GM12878 (cell line): ENCODE results near the gene GAMT. TPM values are rescaled to one million over a fixed set of nuclear protein-coding genes. Genes with fewer than 3 reads are reported as not detected.

Source experiments
- ATAC-seq: fragments of 200-7000 bp; cut with Tn5 transposase; 3 replicates; pipeline ENCODE4 v1.9.1; 2020; ENCODE audit warnings: mild to moderate bottlenecking, moderate library complexity
- BruUV-seq: library from RNA; stranded (reverse); fragments of 400-500 nt; replicated peaks from 2 replicates; lab custom pipeline; 2021; lab: Mats Ljungman, UMichigan
- CTCF ChIA-PET: fragments of 300-600 bp; sonication (Branson Sonifier 250); formaldehyde crosslinking; extraction: SDS; loops from one replicate; lab custom pipeline; 2021; ENCODE audit warnings: inconsistent platforms; lab: Yijun Ruan, JAX
- POLR2A ChIA-PET: fragments of 350-600 bp; formaldehyde crosslinking; extraction: SDS; loops from one replicate; lab custom pipeline; 2021; ENCODE audit warnings: inconsistent platforms; lab: Charles Lee
- RAD21 ChIA-PET: fragments of 300-600 bp; sonication (Branson Sonifier 250); formaldehyde crosslinking; loops from one replicate; lab custom pipeline; 2023; ENCODE audit warnings: antibody characterized with exemption; ENCODE audit not compliant: unreplicated experiment; lab: Charles Lee
- SMC1A ChIA-PET: fragments of 300-600 bp; sonication (Branson Sonifier 250); formaldehyde crosslinking; loops from one replicate; lab custom pipeline; 2023; ENCODE audit not compliant: unreplicated experiment, uncharacterized antibody; lab: Charles Lee
- DNase-seq: peaks from one replicate; pipeline ENCODE4 v3.0.0-alpha.2; 2011; ENCODE audit warnings: low read depth, low spot score
- FAIRE-seq: peaks from 3 replicates; lab custom pipeline; 2011; peaks lifted over from hg19 to GRCh38; lab: Jason Lieb, UNC
- H2AFZ ChIP-seq: 2 replicates; pipeline ENCODE4 v1.6.0; 2011; ENCODE audit warnings: low read depth, low read length, control low read depth; ENCODE audit not compliant: control insufficient read depth
- H3K27ac ChIP-seq: 2 replicates; pipeline ENCODE4 v1.5.1; 2011; ENCODE audit warnings: control low read depth; ENCODE audit not compliant: control insufficient read depth, insufficient read depth
- H3K27me3 ChIP-seq, 2 experiments: replicated peaks in 1 of 2; 2 replicates each; pipeline versions ENCODE4 v1.6.0 to v1.6.1; 2011; ENCODE audit warnings: low read length in 1 of 2; ENCODE audit not compliant: control insufficient read depth in 2 of 2, insufficient read depth in 2 of 2
- H3K36me3 ChIP-seq, 2 experiments: 2 replicates each; pipeline ENCODE4 v1.5.1; 2011; ENCODE audit warnings: low read length in 1 of 2; ENCODE audit not compliant: control insufficient read depth in 2 of 2, insufficient read depth in 2 of 2
- H3K4me1 ChIP-seq: 2 replicates; pipeline ENCODE4 v1.6.1; 2011; ENCODE audit warnings: mild to moderate bottlenecking, low read length, moderate library complexity, mixed read lengths; ENCODE audit not compliant: control insufficient read depth, insufficient read depth
- H3K4me2 ChIP-seq: 2 replicates; pipeline ENCODE4 v1.6.0; 2011; ENCODE audit warnings: control low read depth; ENCODE audit not compliant: control insufficient read depth, insufficient read depth
- H3K4me3 ChIP-seq: fragments of 200-600 bp; sonication (generic); 2 replicates; pipeline ENCODE4 v1.5.1; 2016
- H3K79me2 ChIP-seq: 2 replicates; pipeline ENCODE4 v1.6.0; 2011; ENCODE audit warnings: low read length; ENCODE audit not compliant: control insufficient read depth, insufficient read depth
- H3K9ac ChIP-seq: 2 replicates; pipeline ENCODE4 v1.8.0; 2011; ENCODE audit warnings: low read length, control low read depth, mixed read lengths; ENCODE audit not compliant: control insufficient read depth, insufficient read depth
- H3K9me3 ChIP-seq: replicated peaks from 3 replicates; pipeline ENCODE4 v1.5.1; 2011; ENCODE audit warnings: mild to moderate bottlenecking, low read length; ENCODE audit not compliant: control insufficient read depth, insufficient read depth
- H4K20me1 ChIP-seq: 2 replicates; pipeline ENCODE4 v1.6.0; 2011; ENCODE audit not compliant: control insufficient read depth, insufficient read depth
- BMI1 ChIP-seq: fragments of 450-650 bp; IDR thresholded peaks from 2 replicates; pipeline ENCODE4 v1.6.1; 2016; ENCODE audit warnings: mild to moderate bottlenecking, moderate library complexity, borderline replicate concordance
- CBFB ChIP-seq: IDR thresholded peaks from 2 replicates; pipeline ENCODE4 v1.6.1; 2016; ENCODE audit warnings: antibody characterized with exemption, low read depth
- CBX5 ChIP-seq: sonication (generic); IDR thresholded peaks from 2 replicates; pipeline ENCODE4 v1.6.1; 2016; ENCODE audit warnings: low read depth, moderate library complexity, mild to moderate bottlenecking, inconsistent platforms
- CHD4 ChIP-seq: fragments of 200-600 bp; sonication (generic); IDR thresholded peaks from 2 replicates; pipeline ENCODE4 v1.6.1; 2016; ENCODE audit warnings: mild to moderate bottlenecking
- HDAC6 ChIP-seq: fragments of 200-600 bp; sonication (generic); IDR thresholded peaks from one replicate; pipeline ENCODE4 v1.8.0; 2017; ENCODE audit warnings: antibody characterized with exemption; ENCODE audit not compliant: unreplicated experiment
- IRF4 ChIP-seq: IDR thresholded peaks from 2 replicates; pipeline ENCODE4 v1.6.1; 2011; ENCODE audit warnings: low read depth, low read length
- KLF5 ChIP-seq: fragments of 450-650 bp; IDR thresholded peaks from 2 replicates; pipeline ENCODE4 v1.6.1; 2014; ENCODE audit warnings: mild to moderate bottlenecking; ENCODE audit not compliant: partially characterized antibody
- NRF1 ChIP-seq: conservative IDR thresholded peaks from 2 replicates; pipeline ENCODE4 v1.6.1; 2011; ENCODE audit warnings: mild to moderate bottlenecking, low read depth, low read length, improper control_type of control experiment
- POLR2AphosphoS2 ChIP-seq: IDR thresholded peaks from 2 replicates; pipeline ENCODE4 v1.6.1; 2011; ENCODE audit warnings: low read depth, mild to moderate bottlenecking, low read length, improper control_type of control experiment, moderate library complexity
- SIN3A ChIP-seq: IDR thresholded peaks from 2 replicates; pipeline ENCODE4 v1.6.1; 2012; ENCODE audit warnings: low read depth, low read length, improper control_type of control experiment
- SMAD1 ChIP-seq: fragments of 450-650 bp; IDR thresholded peaks from 2 replicates; pipeline ENCODE4 v1.6.1; 2018; ENCODE audit warnings: mild to moderate bottlenecking, low read depth; ENCODE audit not compliant: partially characterized antibody
- SRF ChIP-seq, 2 experiments: IDR thresholded peaks; 2 replicates each; pipeline ENCODE4 v1.6.1; 2011; ENCODE audit warnings: low read depth in 2 of 2, low read length in 2 of 2, mild to moderate bottlenecking in 1 of 2, moderate library complexity in 1 of 2
- TAF1 ChIP-seq: IDR thresholded peaks from 2 replicates; pipeline ENCODE4 v1.6.1; 2011; ENCODE audit warnings: mild to moderate bottlenecking, low read depth, low read length, borderline replicate concordance
- TCF7 ChIP-seq: IDR thresholded peaks from 2 replicates; pipeline ENCODE4 v1.6.1; 2014; ENCODE audit warnings: antibody characterized with exemption, borderline replicate concordance
- YY1 ChIP-seq: IDR thresholded peaks from 2 replicates; pipeline ENCODE4 v1.6.1; 2011; ENCODE audit warnings: low read depth, mild to moderate bottlenecking, low read length
- ZSCAN29 ChIP-seq: fragments of 450-650 bp; IDR thresholded peaks from 2 replicates; pipeline ENCODE4 v1.6.1; 2017; ENCODE audit warnings: mild to moderate bottlenecking, moderate library complexity
- WGBS: methylation state at CpG from one replicate; pipeline ENCODE4 v1.1.6; 2016; ENCODE audit warnings: low lambda C conversion rate; ENCODE audit not compliant: insufficient replicate concordance, insufficient coverage; ENCODE audit errors: missing lambda C conversion rate; 5-methylcytosine and 5-hydroxymethylcytosine counted together
- in situ Hi-C: fragments of 300-500 bp; cut with MboI; formaldehyde crosslinking; loops from 9 replicates; pipeline ENCODE4 v1.14.3; 2018; ENCODE audit warnings: mixed read lengths
- intact Hi-C: fragments of 100-400 bp; cut with micrococcal nuclease; formaldehyde crosslinking; loops from one replicate; pipeline ENCODE4 v1.14.2; 2022; ENCODE audit not compliant: unreplicated experiment
- polyA plus RNA-seq, 11 experiments: library from polyadenylated mRNA; depleted of rRNA in 4 of 11; unstranded in 6 of 11; stranded (reverse) in 5 of 11; fragments of >200 nt; fragmentation: Nextera tagmentation in 4 of 11; fragmentation: Illumina TruSeq in 1 of 11; extraction: Ambion mirVana in 4 of 11; extraction: Trizol in 1 of 11; gene quantifications; 1 replicate in 1 of 11; 2 replicates in 10 of 11; pipeline versions ENCODE4 v1.2.1 to v1.2.3, GENCODE V29; 2011 to 2016; ENCODE audit warnings: inconsistent platforms in 2 of 11, missing spikeins in 2 of 11, low read depth in 1 of 11
- total RNA-seq, 4 experiments: library from RNA; depleted of rRNA in 3 of 4; stranded (reverse); fragments of >200 nt in 3 of 4; fragmentation: Illumina TruSeq in 1 of 4; extraction: Trizol in 1 of 4; gene quantifications; 2 replicates each; pipeline versions ENCODE4 v1.2.1 to v1.2.3, GENCODE V29; 2013 to 2021
- TF ChIP-seq, protein P1 (sequence below): IDR thresholded peaks from 2 replicates; pipeline ENCODE4 v1.6.1; 2012; ENCODE audit warnings: improper control_type of control experiment, low read depth, low read length; ENCODE audit not compliant: insufficient replicate concordance

The GAMT gene
- total and polyA plus RNA-seq, 10 of the 15 experiments (the other 5 are each of a cell fraction or from before 2014, with no cell fraction given): 1.6 to 131 (median 38.8) TPM

DNA sequence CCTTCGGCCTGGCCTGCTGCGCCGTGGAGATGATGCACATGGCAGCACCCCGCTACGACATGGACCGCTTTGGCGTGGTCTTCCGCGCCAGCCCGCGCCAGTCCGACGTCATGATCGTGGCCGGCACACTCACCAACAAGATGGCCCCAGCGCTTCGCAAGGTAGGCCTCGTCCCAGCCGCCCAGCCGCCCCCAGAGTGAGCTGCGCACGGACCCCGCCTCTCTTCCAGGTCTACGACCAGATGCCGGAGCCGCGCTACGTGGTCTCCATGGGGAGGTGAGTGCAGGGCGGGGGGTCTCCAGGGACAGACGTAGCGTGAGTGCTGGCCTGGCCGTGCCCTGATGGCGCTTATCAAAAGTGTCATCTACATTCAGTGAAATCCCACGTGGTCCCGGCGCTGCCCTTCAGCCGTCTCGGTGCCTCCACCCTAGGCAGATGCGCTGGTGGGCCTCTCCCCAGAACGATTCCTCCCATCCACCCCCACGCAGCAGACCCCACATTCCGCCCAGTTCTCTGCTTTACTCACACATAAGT is 10.4 kb downstream of the GAMT start:
- ChIA-PET RAD21 (no interaction called here), POLR2A (no interaction called here), SMC1A (no interaction called here), CTCF (no interaction called here)
- ATAC-seq: no peak
- in situ Hi-C loops: no loop called here
- intact Hi-C loops: no loop called here
- no TSS peak for BruUV-seq
- Histone ChIP-seq H3K27me3 (no peaks in the 10 kb centered on the region), H2AFZ (no peak overlapping the region), H3K36me3 (peaks cover 10% of the 10 kb centered on the region in 2 experiments)
- DNase-seq: no peak
- no peak for FAIRE-seq
- TF ChIP-seq, protein P1, sequence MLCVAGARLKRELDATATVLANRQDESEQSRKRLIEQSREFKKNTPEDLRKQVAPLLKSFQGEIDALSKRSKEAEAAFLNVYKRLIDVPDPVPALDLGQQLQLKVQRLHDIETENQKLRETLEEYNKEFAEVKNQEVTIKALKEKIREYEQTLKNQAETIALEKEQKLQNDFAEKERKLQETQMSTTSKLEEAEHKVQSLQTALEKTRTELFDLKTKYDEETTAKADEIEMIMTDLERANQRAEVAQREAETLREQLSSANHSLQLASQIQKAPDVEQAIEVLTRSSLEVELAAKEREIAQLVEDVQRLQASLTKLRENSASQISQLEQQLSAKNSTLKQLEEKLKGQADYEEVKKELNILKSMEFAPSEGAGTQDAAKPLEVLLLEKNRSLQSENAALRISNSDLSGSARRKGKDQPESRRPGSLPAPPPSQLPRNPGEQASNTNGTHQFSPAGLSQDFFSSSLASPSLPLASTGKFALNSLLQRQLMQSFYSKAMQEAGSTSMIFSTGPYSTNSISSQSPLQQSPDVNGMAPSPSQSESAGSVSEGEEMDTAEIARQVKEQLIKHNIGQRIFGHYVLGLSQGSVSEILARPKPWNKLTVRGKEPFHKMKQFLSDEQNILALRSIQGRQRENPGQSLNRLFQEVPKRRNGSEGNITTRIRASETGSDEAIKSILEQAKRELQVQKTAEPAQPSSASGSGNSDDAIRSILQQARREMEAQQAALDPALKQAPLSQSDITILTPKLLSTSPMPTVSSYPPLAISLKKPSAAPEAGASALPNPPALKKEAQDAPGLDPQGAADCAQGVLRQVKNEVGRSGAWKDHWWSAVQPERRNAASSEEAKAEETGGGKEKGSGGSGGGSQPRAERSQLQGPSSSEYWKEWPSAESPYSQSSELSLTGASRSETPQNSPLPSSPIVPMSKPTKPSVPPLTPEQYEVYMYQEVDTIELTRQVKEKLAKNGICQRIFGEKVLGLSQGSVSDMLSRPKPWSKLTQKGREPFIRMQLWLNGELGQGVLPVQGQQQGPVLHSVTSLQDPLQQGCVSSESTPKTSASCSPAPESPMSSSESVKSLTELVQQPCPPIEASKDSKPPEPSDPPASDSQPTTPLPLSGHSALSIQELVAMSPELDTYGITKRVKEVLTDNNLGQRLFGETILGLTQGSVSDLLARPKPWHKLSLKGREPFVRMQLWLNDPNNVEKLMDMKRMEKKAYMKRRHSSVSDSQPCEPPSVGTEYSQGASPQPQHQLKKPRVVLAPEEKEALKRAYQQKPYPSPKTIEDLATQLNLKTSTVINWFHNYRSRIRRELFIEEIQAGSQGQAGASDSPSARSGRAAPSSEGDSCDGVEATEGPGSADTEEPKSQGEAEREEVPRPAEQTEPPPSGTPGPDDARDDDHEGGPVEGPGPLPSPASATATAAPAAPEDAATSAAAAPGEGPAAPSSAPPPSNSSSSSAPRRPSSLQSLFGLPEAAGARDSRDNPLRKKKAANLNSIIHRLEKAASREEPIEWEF: no peak
- TF ChIP-seq YY1 (no peak), SIN3A (no peak), CHD4 (no peak), TCF7 (no peak), HDAC6 (no peak), POLR2AphosphoS2 (no peak), NRF1 (no peak), KLF5 (no peak), IRF4 (no peak), ZSCAN29 (no peak), CBX5 (no peak), CBFB (no peak), TAF1 (no peak), SMAD1 (no peak), SRF (IDR thresholded peaks at IDR 0.05; ENCODE audit: low read depth in 2 of 2, low read length in 2 of 2) (no peak), BMI1 (no peak)
- TF ChIP-seq, all 136 proteins: peak for 0
- no peak overlapping the region for H3K9ac ChIP-seq
- H3K79me2 ChIP-seq: no peaks in the 10 kb centered on the region; the same call in 1 of the 2 replicates
- no peaks in the 10 kb centered on the region for H3K9me3 ChIP-seq
- no peak overlapping the region for H3K4me2 ChIP-seq
- no peaks in the 10 kb centered on the region for H4K20me1 ChIP-seq
- H3K4me1 ChIP-seq: no peaks in the 10 kb centered on the region
- WGBS: 93% methylated on average over 29 of the region's 42 CpGs
- H3K27ac ChIP-seq: no peak overlapping the region
- no peak overlapping the region for H3K4me3 ChIP-seq
